Osteocyte (in vitro differentiated cells): Measurements from ENCODE around the gene AMN1. TPM values are rescaled to one million over a fixed set of nuclear protein-coding genes. Genes with fewer than 3 reads are reported as not detected.
A peak's percentile ranks its signal among the peaks of the same experiment; 100 is the strongest.

Experiments
- DNase-seq: peaks from one replicate; pipeline ENCODE4 v3.0.0; 2021; ENCODE audit warnings: mixed read lengths; ENCODE audit not compliant: unreplicated experiment; ENCODE audit errors: extremely low spot score
- H3K27ac Mint-ChIP-seq: one replicate; pipeline ENCODE4 v1.8.0; 2021; ENCODE audit warnings: mild to moderate bottlenecking, mixed read lengths; ENCODE audit not compliant: unreplicated experiment
- H3K27me3 Mint-ChIP-seq: one replicate; pipeline ENCODE4 v1.8.0; 2021; ENCODE audit warnings: mixed read lengths; ENCODE audit not compliant: unreplicated experiment
- H3K36me3 Mint-ChIP-seq: one replicate; pipeline ENCODE4 v1.8.0; 2021; ENCODE audit warnings: mixed read lengths; ENCODE audit not compliant: unreplicated experiment
- H3K4me1 Mint-ChIP-seq: one replicate; pipeline ENCODE4 v1.8.0; 2021; ENCODE audit warnings: mixed read lengths; ENCODE audit not compliant: unreplicated experiment
- H3K4me3 Mint-ChIP-seq: one replicate; pipeline ENCODE4 v1.8.0; 2021; ENCODE audit warnings: mild to moderate bottlenecking, moderate library complexity, mixed read lengths; ENCODE audit not compliant: unreplicated experiment
- H3K9me3 Mint-ChIP-seq: one replicate; pipeline ENCODE4 v1.8.0; 2021; ENCODE audit warnings: mixed read lengths; ENCODE audit not compliant: unreplicated experiment
- CTCF ChIP-seq: fragments of 200-600 bp; sonication (generic); IDR thresholded peaks from 2 replicates; pipeline ENCODE4 v1.5.0; 2021; ENCODE audit warnings: antibody characterized with exemption, mild to moderate bottlenecking, moderate library complexity
- total RNA-seq: library from RNA; stranded (reverse); gene quantifications from 2 replicates; pipeline ENCODE4 v1.2.1, GENCODE V29; 2021

AMN1 gene
- total RNA-seq, 1 donor from 2014 or later, result 8.5 TPM

- Mint-ChIP-seq H3K36me3 (no peaks in the 10 kb centered on the region), H3K27me3 (no peaks in the 10 kb centered on the region), H3K9me3 (no peaks in the 10 kb centered on the region), H3K27ac (no peak overlapping the region), H3K4me1 (peaks cover 14% of the 10 kb centered on the region), H3K4me3 (no peak overlapping the region)
- no peak for DNase-seq
- no peak for TF ChIP-seq CTCF
These were observed 97.6 kb downstream of the AMN1 start for GRCh38 chr12:31631023-31631724.

GRCh38 chr12:31629756-31630732, 98.8 kb downstream of the AMN1 start:
- peak overlapping the region; percentile 38 for H3K27ac Mint-ChIP-seq
- no peaks in the 10 kb centered on the region for H3K27me3 Mint-ChIP-seq
- H3K4me3 Mint-ChIP-seq, result no peak overlapping the region
- H3K4me1 Mint-ChIP-seq, result peaks cover 14% of the 10 kb centered on the region
- TF ChIP-seq CTCF, result no peak
- no peaks in the 10 kb centered on the region for H3K36me3 Mint-ChIP-seq
- no peaks in the 10 kb centered on the region for H3K9me3 Mint-ChIP-seq
- no peak for DNase-seq

GRCh38 chr12:31627456-31628054, 101.3 kb downstream of the AMN1 start:
- no peak for DNase-seq
- peaks cover 14% of the 10 kb centered on the region for H3K4me1 Mint-ChIP-seq
- no peaks in the 10 kb centered on the region for H3K36me3 Mint-ChIP-seq
- TF ChIP-seq CTCF, result no peak
- H3K9me3 Mint-ChIP-seq, result no peaks in the 10 kb centered on the region
- H3K27ac Mint-ChIP-seq, result no peak overlapping the region
- H3K4me3 Mint-ChIP-seq, result no peak overlapping the region
- no peaks in the 10 kb centered on the region for H3K27me3 Mint-ChIP-seq

GRCh38 chr12:31626270-31626995, 102.4 kb downstream of the AMN1 start:
- TF ChIP-seq CTCF, result no peak
- DNase-seq, result no peak
- H3K27ac Mint-ChIP-seq, result no peak overlapping the region
- H3K9me3 Mint-ChIP-seq, result no peaks in the 10 kb centered on the region
- peaks cover 19% of the 10 kb centered on the region for H3K4me1 Mint-ChIP-seq
- H3K36me3 Mint-ChIP-seq, result no peaks in the 10 kb centered on the region
- no peaks in the 10 kb centered on the region for H3K27me3 Mint-ChIP-seq
- no peak overlapping the region for H3K4me3 Mint-ChIP-seq
